T1000 (cell line): ENCODE data around the gene KIF1A.
"Not testable (repeated sequence)": the region's sequence is repeated elsewhere in the genome, so short reads cannot be mapped to it uniquely, and the experiment has no call there.

ENCODE experiments used
- DNase-seq: peaks from one replicate; lab custom pipeline; 2025; ENCODE audit warnings: mixed read lengths; lab: John Stamatoyannopoulos, UW

The KIF1A gene

GRCh38 chr2:240703417-240704341 is 116.3 kb downstream of the KIF1A start:
- DNase-seq, result no peak

DNA sequence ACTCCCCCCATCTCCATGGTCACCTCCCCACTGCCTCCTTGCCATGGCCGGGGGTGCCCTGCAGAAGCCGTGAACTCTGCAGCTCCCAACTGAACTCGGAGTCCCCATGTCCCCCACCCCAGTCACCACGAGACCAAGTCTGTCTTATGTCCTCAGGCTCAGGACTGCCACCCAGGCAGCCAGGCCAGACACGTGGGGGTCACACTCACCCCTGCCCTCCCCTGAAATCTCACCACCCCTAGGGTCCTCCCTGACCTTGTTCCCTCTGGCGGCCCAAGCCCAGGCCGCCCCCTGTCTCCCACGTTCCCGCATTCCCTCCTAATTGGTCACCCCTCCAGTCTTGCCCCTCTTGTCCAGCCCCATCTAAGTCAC is 117.4 kb downstream of the KIF1A start:
- DNase-seq, result no peak

DNA sequence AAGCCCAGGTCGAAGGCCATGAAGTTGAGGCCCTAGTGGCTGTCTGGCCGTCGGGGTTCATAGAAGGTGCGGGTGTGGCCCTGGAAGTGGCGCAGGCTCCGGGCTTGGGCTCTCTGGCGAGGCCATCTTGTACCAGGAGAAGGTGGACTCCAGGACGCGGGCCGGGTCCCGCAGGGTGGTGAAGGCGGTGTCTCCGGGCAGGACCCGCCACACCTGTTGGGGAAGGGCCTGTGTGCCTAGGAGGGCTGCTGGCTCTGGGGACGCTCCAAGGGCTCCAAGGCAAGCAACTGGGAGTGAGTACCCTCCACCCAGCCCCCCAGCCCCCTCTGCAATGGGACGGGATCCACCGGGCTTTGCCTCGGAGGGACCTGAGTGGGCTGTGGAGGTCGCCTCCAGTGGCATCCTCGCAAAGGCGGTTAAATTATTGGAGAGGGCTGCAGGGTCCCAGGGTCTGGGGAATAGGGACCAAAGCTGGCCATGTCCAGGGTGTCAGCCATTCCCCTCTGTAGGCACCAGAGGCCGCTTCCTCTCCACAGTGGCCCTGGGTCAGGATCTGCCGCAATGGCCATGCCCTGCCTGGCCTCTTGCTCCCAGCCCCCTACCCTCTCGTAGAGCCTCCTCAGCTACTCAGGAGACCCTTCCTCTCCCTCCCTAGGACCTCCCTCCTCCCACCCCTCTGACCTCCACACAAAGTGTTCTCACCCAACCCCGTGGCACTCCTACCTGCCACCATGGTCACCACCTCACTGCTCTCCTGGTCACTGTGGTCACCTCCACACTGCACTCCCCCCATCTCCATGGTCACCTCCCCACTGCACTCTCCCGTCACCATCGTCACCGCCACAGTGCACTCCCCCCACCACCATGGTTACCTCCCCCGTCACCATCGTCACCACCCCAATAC is 118.0 kb downstream of the KIF1A start:
- DNase-seq, result no peak

DNA sequence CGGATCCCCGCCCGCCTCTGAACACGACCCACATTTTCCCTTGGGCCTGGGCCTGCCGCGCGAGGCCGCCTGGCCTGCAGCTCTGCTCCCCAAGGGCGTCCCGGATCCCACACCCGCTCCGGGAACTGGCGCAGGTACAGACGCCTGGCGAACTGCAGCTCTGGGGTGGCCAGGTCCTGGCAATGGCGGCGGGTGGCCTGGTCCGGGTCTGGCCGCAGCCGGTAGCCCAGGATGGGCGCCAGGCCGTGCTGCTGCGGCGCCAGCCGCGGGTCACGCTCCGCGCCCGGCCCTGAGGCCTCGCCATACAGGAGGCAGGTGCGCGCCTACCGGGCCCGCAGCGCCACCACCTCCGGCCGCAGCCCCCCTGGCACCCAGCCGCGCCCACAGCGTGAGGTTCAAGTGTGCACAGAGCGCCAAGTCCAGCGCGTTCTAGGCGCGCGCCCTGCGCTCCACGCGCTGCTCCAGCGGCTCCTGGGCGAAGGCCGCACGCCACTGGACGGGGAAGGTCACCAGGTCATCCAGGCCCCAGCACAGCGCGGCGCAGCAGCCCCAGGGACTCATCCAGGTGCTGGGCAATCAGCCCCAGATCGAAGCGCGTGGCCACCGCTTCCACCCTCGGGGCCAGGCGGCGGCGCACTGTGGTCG is 118.8 kb downstream of the KIF1A start:
- DNase-seq, result no peak

- DNase-seq, result not testable (repeated sequence)
These were observed 119.4 kb downstream of the KIF1A start for GRCh38 chr2:240700616-240701015.

- DNase-seq, result not testable (repeated sequence)
These were observed 120.2 kb downstream of the KIF1A start for GRCh38 chr2:240699835-240700234.

- DNase-seq, result not testable (repeated sequence)
These were observed 121.0 kb downstream of the KIF1A start for GRCh38 chr2:240698852-240699561.

DNA sequence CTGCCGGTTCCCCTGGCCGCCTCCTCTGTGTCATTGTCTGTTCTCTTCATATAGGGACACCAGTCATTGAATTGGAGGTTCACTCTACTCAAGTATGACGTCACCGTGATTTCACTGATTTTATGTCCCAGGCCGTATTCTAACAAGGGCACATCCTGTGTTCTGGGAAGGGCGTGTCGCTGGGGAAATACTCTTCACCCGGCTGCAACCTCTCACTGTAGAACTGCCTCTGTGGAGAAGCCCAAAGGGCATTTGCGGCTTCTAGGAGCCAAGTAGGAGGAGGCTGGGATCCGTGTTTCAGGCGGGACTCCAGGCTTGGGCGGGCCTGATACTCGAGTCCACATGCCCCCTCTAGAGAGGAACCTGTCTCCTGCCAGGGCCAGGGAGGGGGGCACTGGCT is 123.5 kb downstream of the KIF1A start:
- not testable (repeated sequence) for DNase-seq

- DNase-seq, result not testable (repeated sequence)
These were observed 124.4 kb downstream of the KIF1A start for GRCh38 chr2:240695593-240695992.

- not testable (repeated sequence) for DNase-seq
These were observed 125.7 kb downstream of the KIF1A start for GRCh38 chr2:240694304-240694703.

DNA sequence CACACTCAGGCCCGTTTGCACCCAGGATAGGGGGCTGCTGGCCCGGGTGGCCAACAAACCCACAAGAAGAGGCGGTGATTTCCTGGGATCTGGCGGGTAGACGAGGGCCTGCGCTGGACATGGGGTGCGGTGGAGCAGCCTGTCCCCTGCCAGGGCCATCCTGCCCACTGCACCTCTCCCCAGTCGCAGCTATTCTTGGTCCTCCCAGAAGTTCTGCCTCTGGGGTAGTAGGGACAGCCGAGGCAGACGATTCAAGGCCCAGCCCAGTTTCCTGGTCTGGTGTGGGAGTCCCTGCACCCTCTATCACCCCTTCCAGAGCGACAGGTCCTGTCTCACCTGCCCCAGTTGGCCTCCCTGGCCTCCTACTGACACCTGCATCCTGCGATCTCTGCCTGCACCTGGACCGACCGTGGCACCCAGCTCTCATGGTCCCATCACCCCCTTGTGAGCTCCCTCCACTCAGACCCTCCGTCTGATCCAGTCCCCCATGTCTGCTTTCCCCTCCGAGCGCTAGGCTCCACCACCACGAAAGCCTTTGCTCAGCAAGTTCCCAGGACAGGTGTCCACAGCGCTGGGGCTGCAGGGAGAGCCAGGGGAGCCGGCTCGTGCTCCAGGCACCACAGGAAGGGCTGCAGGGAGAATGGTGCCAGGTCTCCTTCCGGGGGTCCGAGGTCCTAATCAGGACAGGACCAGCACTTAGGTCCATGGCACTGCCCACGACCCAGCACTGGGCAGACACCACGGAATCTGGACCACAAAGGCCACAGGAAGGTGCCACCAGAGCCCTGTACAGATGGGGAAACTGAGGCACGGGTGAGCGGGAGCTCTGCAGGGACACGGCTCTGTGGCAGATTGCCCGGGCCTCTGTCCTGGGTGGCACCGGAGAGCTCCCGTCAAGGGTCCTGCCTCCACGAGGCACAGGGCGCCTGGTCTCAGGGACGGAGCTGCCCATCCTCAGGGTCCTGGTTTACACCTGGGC is 127.1 kb downstream of the KIF1A start:
- not testable (repeated sequence) for DNase-seq

DNA sequence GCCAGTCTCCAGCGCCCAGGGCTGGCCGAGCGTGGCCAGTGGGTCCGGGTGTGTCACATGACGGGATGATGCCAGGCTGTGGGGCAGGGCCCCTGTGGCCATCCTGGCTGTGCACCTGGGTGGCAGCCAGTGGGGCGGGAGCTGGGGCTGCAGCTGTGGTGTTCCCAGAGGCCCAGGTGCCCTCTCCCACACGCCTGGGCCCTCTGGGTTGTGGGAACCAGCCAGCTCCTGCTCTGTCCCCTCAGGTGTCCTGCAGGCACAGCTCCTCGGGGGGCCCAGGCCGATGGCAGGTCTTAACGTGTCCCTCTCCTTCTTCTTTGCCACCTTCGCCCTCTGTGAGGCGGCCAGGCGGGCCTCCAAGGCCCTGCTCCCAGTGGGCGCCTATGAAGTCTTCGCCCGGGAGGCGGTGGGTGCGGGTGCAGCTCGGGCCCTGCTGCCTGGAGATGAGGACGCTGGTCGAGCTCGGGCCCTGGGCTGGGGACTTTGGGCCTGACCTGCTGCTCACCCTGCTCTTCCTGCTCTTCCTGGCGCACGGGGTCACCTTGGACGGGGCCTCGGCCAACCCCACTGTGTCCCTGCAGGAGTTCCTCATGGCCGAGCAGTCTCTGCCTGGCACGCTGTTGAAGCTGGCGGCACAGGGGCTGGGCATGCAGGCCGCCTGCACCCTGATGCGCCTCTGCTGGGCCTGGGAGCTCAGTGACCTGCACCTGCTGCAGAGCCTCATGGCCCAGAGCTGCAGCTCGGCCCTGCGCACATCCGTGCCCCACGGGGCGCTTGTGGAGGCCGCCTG is 128.2 kb downstream of the KIF1A start, which contains the start of gene AQP12A:
Gene AQP12A (plus strand): TSS at position 236 of the 790 bp plus-strand sequence. CDS start 48 bp downstream, at position 284.
- DNase-seq, result not testable (repeated sequence)

- not testable (repeated sequence) for DNase-seq
These were observed 129.0 kb downstream of the KIF1A start for GRCh38 chr2:240691075-240691427.

DNA sequence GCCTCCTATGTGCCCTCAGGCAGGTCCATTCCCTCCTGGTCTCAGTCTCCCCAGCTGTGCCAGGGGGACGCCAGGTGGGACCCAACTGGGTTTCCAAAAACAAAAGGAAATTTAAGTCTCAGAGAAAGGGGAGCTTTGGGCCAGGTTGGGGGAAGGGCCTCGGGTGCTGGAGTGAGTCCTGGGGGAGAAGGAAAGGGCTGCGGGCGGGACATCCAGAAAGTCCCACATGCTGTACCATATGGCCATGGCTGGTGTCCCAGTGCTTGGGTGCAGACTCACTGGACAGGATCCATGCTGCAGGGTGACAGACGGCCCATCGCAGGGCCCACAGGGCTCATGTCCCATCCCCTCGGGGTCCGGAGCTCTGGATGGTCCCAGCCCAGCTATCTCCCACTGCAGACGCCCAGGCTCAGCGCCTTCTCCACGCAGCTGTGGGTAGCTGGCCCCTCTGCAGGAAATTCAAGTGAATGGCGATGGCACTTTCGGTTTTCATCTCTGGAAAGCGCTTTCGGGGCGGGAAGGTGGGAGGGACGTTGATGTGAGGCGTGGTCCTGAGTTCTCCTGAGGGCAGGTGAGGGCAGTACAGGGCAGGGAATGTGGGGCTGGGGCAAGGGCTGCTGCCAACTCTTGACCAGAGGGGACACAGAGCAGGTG is 129.5 kb downstream of the KIF1A start:
- not testable (repeated sequence) for DNase-seq

- DNase-seq, result no peak
These were observed 130.0 kb downstream of the KIF1A start for GRCh38 chr2:240689975-240690374.

GRCh38 chr2:240688553-240688919 is 131.5 kb downstream of the KIF1A start:
- no peak for DNase-seq

DNA sequence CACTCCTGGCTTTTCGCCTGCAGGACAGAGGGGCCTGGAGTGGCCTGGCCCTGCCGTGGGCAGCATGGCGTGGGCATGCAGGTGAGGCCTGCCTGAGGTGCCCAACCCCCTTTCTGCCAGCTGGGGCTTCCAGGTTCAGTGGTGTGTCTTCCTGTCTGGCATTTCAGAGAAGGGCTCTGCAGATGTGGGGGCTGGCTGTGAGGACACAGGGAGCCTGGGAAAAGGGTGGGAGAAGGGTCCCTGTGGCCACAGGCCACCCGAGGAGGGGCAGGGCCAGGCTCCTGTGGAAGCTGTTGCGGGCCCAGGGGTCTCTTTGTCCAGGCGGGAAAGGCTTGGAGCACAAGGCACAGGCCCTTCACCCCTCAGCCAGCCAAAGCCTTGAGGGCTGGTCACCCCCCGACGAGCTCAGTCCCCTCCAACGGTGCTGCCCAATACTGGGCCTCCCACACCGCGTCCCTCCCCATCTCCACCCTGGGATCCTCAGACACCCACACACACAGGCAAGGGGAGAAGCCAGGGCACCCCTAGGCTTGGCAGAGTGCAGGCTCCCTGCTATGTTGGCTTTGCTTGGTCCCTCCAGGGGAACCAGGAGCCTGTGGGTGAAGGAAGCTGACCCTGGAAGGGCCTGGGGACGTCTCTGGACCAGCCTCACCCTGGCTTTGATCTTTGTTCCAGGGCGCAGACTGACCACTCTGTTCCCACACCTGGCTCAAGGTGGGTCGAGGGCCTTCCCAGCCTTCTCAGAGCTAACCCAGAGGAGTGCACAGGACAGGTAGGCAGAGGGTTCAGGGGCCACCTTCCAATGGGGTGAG is 132.1 kb downstream of the KIF1A start:
- no peak for DNase-seq
